ENCODE measurements around the gene ZC3H12A.
A peak's percentile ranks its signal among the peaks of the same experiment; 100 is the strongest.

ZC3H12A gene

GRCh38 chr1:37472281-37472680 is 2.1 kb upstream of the ZC3H12A start:
- no peaks in the 10 kb centered on the region for H3K27me3 Mint-ChIP-seq
- no peak for DNase-seq
- H3K4me1 Mint-ChIP-seq: peaks cover 54% of the 10 kb centered on the region
- peak overlapping the region; percentile 95 to 99 for H3K4me3 Mint-ChIP-seq
- no peak for ATAC-seq
- H3K27ac Mint-ChIP-seq: peak overlapping the region; percentile 22 to 89
- H3K9me3 Mint-ChIP-seq: no peaks in the 10 kb centered on the region

GRCh38 chr1:37472994-37473393 is 1.4 kb upstream of the ZC3H12A start:
- peaks cover 54% of the 10 kb centered on the region for H3K4me1 Mint-ChIP-seq
- DNase-seq: no peak
- no peaks in the 10 kb centered on the region for H3K9me3 Mint-ChIP-seq
- peak overlapping the region; percentile 95 to 99 for H3K4me3 Mint-ChIP-seq
- no peaks in the 10 kb centered on the region for H3K27me3 Mint-ChIP-seq
- no peak for ATAC-seq
- peak overlapping the region in 1 of 2 donors; percentile 90 for H3K27ac Mint-ChIP-seq

GRCh38 chr1:37473431-37474045 is 842 bp upstream of the ZC3H12A start:
- DNase-seq (peak in 1 of 2 donors; percentile 63), ATAC-seq (peak; percentile 42)
- Mint-ChIP-seq H3K27ac (peak overlapping the region; percentile 81 to 90), H3K9me3 (no peaks in the 10 kb centered on the region), H3K27me3 (no peaks in the 10 kb centered on the region), H3K4me3 (peak overlapping the region; percentile 95 to 99), H3K4me1 (peaks cover 55% of the 10 kb centered on the region)

GRCh38 chr1:37474697-37475379 is 458 bp downstream of the ZC3H12A start:
- Mint-ChIP-seq H3K9me3 (no peaks in the 10 kb centered on the region), H3K4me3 (peak overlapping the region; percentile 95 to 99), H3K27me3 (no peaks in the 10 kb centered on the region), H3K27ac (peak overlapping the region; percentile 90 to 92), H3K4me1 (peaks cover 58% of the 10 kb centered on the region)
- DNase-seq (peak; percentile 43 to 44), ATAC-seq (no peak)

- peak overlapping the region; percentile 92 to 93 for H3K27ac Mint-ChIP-seq
- peak overlapping the region; percentile 95 to 99 for H3K4me3 Mint-ChIP-seq
- peaks cover 58% of the 10 kb centered on the region for H3K4me1 Mint-ChIP-seq
- peak; percentile 20 to 23 for DNase-seq
- ATAC-seq: no peak
- H3K27me3 Mint-ChIP-seq: no peaks in the 10 kb centered on the region
- H3K9me3 Mint-ChIP-seq: no peaks in the 10 kb centered on the region
Observed at GRCh38 chr1:37475380-37476086, 1.2 kb downstream of the ZC3H12A start.

GRCh38 chr1:37476087-37476452 is 1.7 kb downstream of the ZC3H12A start:
- H3K27me3 Mint-ChIP-seq: no peaks in the 10 kb centered on the region
- peak in 1 of 2 donors; percentile 21 for DNase-seq
- peak overlapping the region; percentile 91 to 93 for H3K27ac Mint-ChIP-seq
- H3K4me1 Mint-ChIP-seq: peaks cover 60% of the 10 kb centered on the region
- no peak for ATAC-seq
- H3K9me3 Mint-ChIP-seq: no peaks in the 10 kb centered on the region
- peak overlapping the region; percentile 95 to 99 for H3K4me3 Mint-ChIP-seq

GRCh38 chr1:37476460-37477197 is 2.2 kb downstream of the ZC3H12A start:
- Mint-ChIP-seq H3K4me1 (peaks cover 60% of the 10 kb centered on the region), H3K4me3 (peak overlapping the region; percentile 95 to 99), H3K27me3 (no peaks in the 10 kb centered on the region), H3K27ac (peak overlapping the region; percentile 95), H3K9me3 (no peaks in the 10 kb centered on the region)
- no peak for ATAC-seq
- DNase-seq: peak; percentile 13 to 20

- ATAC-seq (peak; percentile 60), DNase-seq (peak; percentile 74 to 89)
- H3K9me3 Mint-ChIP-seq: no peaks in the 10 kb centered on the region
- peak overlapping the region; percentile 95 for H3K27ac Mint-ChIP-seq
- no peaks in the 10 kb centered on the region for H3K27me3 Mint-ChIP-seq
- H3K4me3 Mint-ChIP-seq: peak overlapping the region; percentile 95 to 99
- peaks cover 60% of the 10 kb centered on the region for H3K4me1 Mint-ChIP-seq
Observed at GRCh38 chr1:37477198-37477931, 3.0 kb downstream of the ZC3H12A start.

- no peak for ATAC-seq
- Mint-ChIP-seq H3K9me3 (no peaks in the 10 kb centered on the region), H3K4me1 (peaks cover 60% of the 10 kb centered on the region), H3K27ac (peak overlapping the region; percentile 71 to 95), H3K4me3 (peak overlapping the region; percentile 95 to 99), H3K27me3 (no peaks in the 10 kb centered on the region)
- DNase-seq: peak; percentile 40 to 42
Observed at GRCh38 chr1:37477946-37478345, 3.6 kb downstream of the ZC3H12A start.

- Mint-ChIP-seq H3K9me3 (no peaks in the 10 kb centered on the region), H3K27me3 (no peaks in the 10 kb centered on the region), H3K4me1 (peaks cover 55% of the 10 kb centered on the region), H3K27ac (peak overlapping the region; percentile 95 to 97), H3K4me3 (peak overlapping the region; percentile 95 to 99)
- ATAC-seq (peak; percentile 32), DNase-seq (peak; percentile 52 to 71)
Observed at GRCh38 chr1:37478451-37478881, 4.1 kb downstream of the ZC3H12A start.

GRCh38 chr1:37478890-37479254 is 4.5 kb downstream of the ZC3H12A start:
- peak; percentile 54 to 70 for DNase-seq
- Mint-ChIP-seq H3K27me3 (no peaks in the 10 kb centered on the region), H3K4me3 (peak overlapping the region; percentile 95 to 99), H3K4me1 (peaks cover 53% of the 10 kb centered on the region), H3K27ac (peak overlapping the region; percentile 95 to 97), H3K9me3 (no peaks in the 10 kb centered on the region)
- ATAC-seq: peak; percentile 37

GRCh38 chr1:37479255-37480124 is 5.1 kb downstream of the ZC3H12A start:
- no peaks in the 10 kb centered on the region for H3K27me3 Mint-ChIP-seq
- H3K4me1 Mint-ChIP-seq: peaks cover 53% of the 10 kb centered on the region
- peak; percentile 83 to 94 for DNase-seq
- peak overlapping the region; percentile 95 to 97 for H3K27ac Mint-ChIP-seq
- ATAC-seq: peak; percentile 70
- peak overlapping the region; percentile 95 to 99 for H3K4me3 Mint-ChIP-seq
- H3K9me3 Mint-ChIP-seq: no peaks in the 10 kb centered on the region

GRCh38 chr1:37480125-37480466 is 5.7 kb downstream of the ZC3H12A start:
- H3K9me3 Mint-ChIP-seq: no peaks in the 10 kb centered on the region
- H3K4me1 Mint-ChIP-seq: peaks cover 53% of the 10 kb centered on the region
- DNase-seq (no peak), ATAC-seq (no peak)
- H3K27me3 Mint-ChIP-seq: no peaks in the 10 kb centered on the region
- peak overlapping the region; percentile 95 to 99 for H3K4me3 Mint-ChIP-seq
- peak overlapping the region; percentile 95 to 97 for H3K27ac Mint-ChIP-seq

Measured in stimulated activated naive CD8-positive, alpha-beta T cell treated with anti-CD3 and anti-CD28 coated beads, Interleukin-15, amount 100 ng/mL, for 72 hours (primary cell).